Karpas-422 (cell line): ENCODE measurements around the gene FBXO28. TPM values are rescaled to one million over a fixed set of nuclear protein-coding genes. Genes with fewer than 3 reads are reported as not detected.

Source experiments
- DNase-seq: peaks from one replicate; pipeline ENCODE4 v3.0.0-alpha.2; 2015
- H2AFZ ChIP-seq: fragments of 200-600 bp; sonication (generic); 2 replicates; pipeline ENCODE4 v1.6.1; 2014; ENCODE audit warnings: antibody characterized with exemption, low read length, mixed read lengths
- H3K27ac ChIP-seq: fragments of 200-600 bp; sonication (generic); 2 replicates; pipeline ENCODE4 v1.5.1; 2014; ENCODE audit warnings: mild to moderate bottlenecking, low read length, moderate library complexity
- H3K27me3 ChIP-seq: fragments of 200-600 bp; sonication (generic); 2 replicates; pipeline ENCODE4 v1.6.1; 2014; ENCODE audit warnings: low read length, mixed read lengths
- H3K36me3 ChIP-seq: fragments of 200-600 bp; sonication (generic); 2 replicates; pipeline ENCODE4 v1.6.1; 2014; ENCODE audit warnings: low read length, mixed read lengths; ENCODE audit not compliant: insufficient read depth
- H3K4me1 ChIP-seq: fragments of 200-600 bp; sonication (generic); 2 replicates; pipeline ENCODE4 v1.6.1; 2014; ENCODE audit warnings: mild to moderate bottlenecking, low read length, mixed read lengths
- H3K4me2 ChIP-seq: fragments of 200-600 bp; sonication (generic); 2 replicates; pipeline ENCODE4 v1.6.1; 2014; ENCODE audit warnings: low read length, low read depth, mild to moderate bottlenecking; ENCODE audit not compliant: poor library complexity, severe bottlenecking
- H3K4me3 ChIP-seq: fragments of 200-600 bp; sonication (generic); 2 replicates; pipeline ENCODE4 v1.5.1; 2014; ENCODE audit warnings: mild to moderate bottlenecking, antibody characterized with exemption, low read length, mixed read lengths
- H3K79me2 ChIP-seq: fragments of 200-600 bp; sonication (generic); 2 replicates; pipeline ENCODE4 v1.6.1; 2014; ENCODE audit warnings: mild to moderate bottlenecking, low read length, mixed read lengths
- H3K9ac ChIP-seq: fragments of 200-600 bp; sonication (generic); 2 replicates; pipeline ENCODE4 v1.6.0; 2014; ENCODE audit warnings: low read length
- H3K9me2 ChIP-seq: fragments of 200-600 bp; sonication (generic), shearing (Covaris generic); replicated peaks from 2 replicates; pipeline ENCODE4 v1.6.0; 2014; ENCODE audit warnings: mild to moderate bottlenecking, low read length, moderate library complexity; ENCODE audit not compliant: insufficient read depth
- H3K9me3 ChIP-seq: fragments of 300-700, 200-600 bp; sonication (generic); 2 replicates; pipeline ENCODE4 v1.6.1; 2014; ENCODE audit warnings: low read length, mixed read lengths
- H4K20me1 ChIP-seq: fragments of 200-600 bp; sonication (generic); 2 replicates; pipeline ENCODE4 v1.6.1; 2014; ENCODE audit warnings: mild to moderate bottlenecking, antibody characterized with exemption, low read length, low read depth; ENCODE audit not compliant: insufficient read depth
- total RNA-seq: library from RNA; depleted of rRNA; stranded (reverse); fragments of >200 nt; shearing (Covaris generic); gene quantifications from 2 replicates; pipeline ENCODE4 v1.2.3, GENCODE V29; 2014; ENCODE audit warnings: low replicate concordance

Gene FBXO28
- total RNA-seq, 1 experiment from 2014 or later, result 33.4 TPM

- Histone ChIP-seq H3K36me3 (peaks cover 11% of the 10 kb centered on the region; the same call in 1 of the 2 replicates), H3K27ac (no peak overlapping the region), H3K9ac (no peak overlapping the region), H3K27me3 (no peaks in the 10 kb centered on the region), H4K20me1 (peaks cover 11% of the 10 kb centered on the region; the same call in 1 of the 2 replicates), H3K4me2 (no peak overlapping the region), H3K9me2 (no peaks in the 10 kb centered on the region), H3K4me3 (no peak overlapping the region), H2AFZ (no peak overlapping the region), H3K79me2 (peaks cover 92% of the 10 kb centered on the region), H3K9me3 (no peaks in the 10 kb centered on the region), H3K4me1 (peaks cover 18% of the 10 kb centered on the region)
- no peak for DNase-seq
Observed at GRCh38 chr1:224118688-224119087, 4.8 kb downstream of the FBXO28 start.

GRCh38 chr1:224123136-224123535, 9.2 kb downstream of the FBXO28 start:
- no peak overlapping the region for H3K27ac ChIP-seq
- no peak overlapping the region for H2AFZ ChIP-seq
- no peak for DNase-seq
- peaks cover 97% of the 10 kb centered on the region for H3K79me2 ChIP-seq
- no peaks in the 10 kb centered on the region for H3K27me3 ChIP-seq
- H3K9ac ChIP-seq, result no peak overlapping the region
- no peak overlapping the region for H3K4me3 ChIP-seq
- no peaks in the 10 kb centered on the region for H4K20me1 ChIP-seq
- H3K36me3 ChIP-seq, result peaks cover 11% of the 10 kb centered on the region; the same call in 1 of the 2 replicates
- no peaks in the 10 kb centered on the region for H3K9me2 ChIP-seq
- no peaks in the 10 kb centered on the region for H3K9me3 ChIP-seq
- no peak overlapping the region for H3K4me2 ChIP-seq
- H3K4me1 ChIP-seq, result no peaks in the 10 kb centered on the region

GRCh38 chr1:224124220-224124619, 10.3 kb downstream of the FBXO28 start:
- no peak overlapping the region for H3K4me2 ChIP-seq
- H3K79me2 ChIP-seq, result peaks cover 98% of the 10 kb centered on the region
- no peak for DNase-seq
- no peaks in the 10 kb centered on the region for H3K9me2 ChIP-seq
- no peak overlapping the region for H3K27ac ChIP-seq
- no peaks in the 10 kb centered on the region for H3K9me3 ChIP-seq
- peaks cover 7% of the 10 kb centered on the region; the same call in 1 of the 2 replicates for H3K36me3 ChIP-seq
- no peak overlapping the region for H2AFZ ChIP-seq
- no peaks in the 10 kb centered on the region for H4K20me1 ChIP-seq
- no peaks in the 10 kb centered on the region for H3K27me3 ChIP-seq
- H3K9ac ChIP-seq, result no peak overlapping the region
- no peaks in the 10 kb centered on the region for H3K4me1 ChIP-seq
- H3K4me3 ChIP-seq, result no peak overlapping the region

- no peak for DNase-seq
- H3K9me3 ChIP-seq, result no peaks in the 10 kb centered on the region
- no peak overlapping the region for H3K9ac ChIP-seq
- H3K9me2 ChIP-seq, result no peaks in the 10 kb centered on the region
- H3K4me3 ChIP-seq, result no peak overlapping the region
- H3K79me2 ChIP-seq, result peaks cover 80% of the 10 kb centered on the region
- H3K4me1 ChIP-seq, result no peaks in the 10 kb centered on the region
- H3K27me3 ChIP-seq, result no peaks in the 10 kb centered on the region
- no peak overlapping the region for H2AFZ ChIP-seq
- H3K36me3 ChIP-seq, result peaks cover 21% of the 10 kb centered on the region
- H3K27ac ChIP-seq, result no peak overlapping the region
- H4K20me1 ChIP-seq, result no peaks in the 10 kb centered on the region
- no peak overlapping the region for H3K4me2 ChIP-seq
Observed at GRCh38 chr1:224127925-224128819, 14.3 kb downstream of the FBXO28 start.

GRCh38 chr1:224131253-224131652, 17.3 kb downstream of the FBXO28 start:
- H3K9ac ChIP-seq, result no peak overlapping the region
- no peak overlapping the region for H3K4me3 ChIP-seq
- no peak overlapping the region for H2AFZ ChIP-seq
- H3K9me2 ChIP-seq, result no peaks in the 10 kb centered on the region
- no peak overlapping the region for H3K27ac ChIP-seq
- H3K27me3 ChIP-seq, result no peaks in the 10 kb centered on the region
- H3K79me2 ChIP-seq, result peaks cover 59% of the 10 kb centered on the region
- H4K20me1 ChIP-seq, result no peaks in the 10 kb centered on the region
- H3K4me1 ChIP-seq, result no peaks in the 10 kb centered on the region
- peaks cover 34% of the 10 kb centered on the region for H3K36me3 ChIP-seq
- H3K4me2 ChIP-seq, result no peak overlapping the region
- H3K9me3 ChIP-seq, result no peaks in the 10 kb centered on the region
- no peak for DNase-seq

- no peak overlapping the region for H3K27ac ChIP-seq
Observed at GRCh38 chr1:224132901-224133300, 19.0 kb downstream of the FBXO28 start.

GRCh38 chr1:224133741-224134299, 19.9 kb downstream of the FBXO28 start:
- no peak overlapping the region for H2AFZ ChIP-seq
- no peak overlapping the region for H3K27ac ChIP-seq
- peaks cover 36% of the 10 kb centered on the region for H3K79me2 ChIP-seq
- no peaks in the 10 kb centered on the region for H3K4me1 ChIP-seq
- H3K9me3 ChIP-seq, result no peaks in the 10 kb centered on the region
- H4K20me1 ChIP-seq, result no peaks in the 10 kb centered on the region
- no peak overlapping the region for H3K4me2 ChIP-seq
- H3K27me3 ChIP-seq, result no peaks in the 10 kb centered on the region
- DNase-seq, result no peak
- H3K9ac ChIP-seq, result no peak overlapping the region
- H3K36me3 ChIP-seq, result peaks cover 41% of the 10 kb centered on the region
- H3K9me2 ChIP-seq, result no peaks in the 10 kb centered on the region
- H3K4me3 ChIP-seq, result no peak overlapping the region

More at GRCh38 chr1:224132901-224133300, 19.0 kb downstream of the FBXO28 start:
- H4K20me1 ChIP-seq, result no peaks in the 10 kb centered on the region
- no peaks in the 10 kb centered on the region for H3K9me2 ChIP-seq
- H3K9ac ChIP-seq, result no peak overlapping the region
- peaks cover 37% of the 10 kb centered on the region for H3K36me3 ChIP-seq
- H3K4me2 ChIP-seq, result no peak overlapping the region
- no peak overlapping the region for H2AFZ ChIP-seq
- no peaks in the 10 kb centered on the region for H3K4me1 ChIP-seq
- H3K27me3 ChIP-seq, result no peaks in the 10 kb centered on the region
- peaks cover 44% of the 10 kb centered on the region for H3K79me2 ChIP-seq
- no peak overlapping the region for H3K4me3 ChIP-seq
- DNase-seq, result no peak
- no peaks in the 10 kb centered on the region for H3K9me3 ChIP-seq

GRCh38 chr1:224137518-224137917, 23.6 kb downstream of the FBXO28 start:
- no peaks in the 10 kb centered on the region for H3K9me2 ChIP-seq

More at GRCh38 chr1:224137518-224137917, 23.6 kb downstream of the FBXO28 start:
- Histone ChIP-seq H3K9ac (no peak overlapping the region), H3K4me3 (no peak overlapping the region), H3K4me2 (no peak overlapping the region), H3K36me3 (peaks cover 30% of the 10 kb centered on the region), H3K9me3 (no peaks in the 10 kb centered on the region), H3K27ac (no peak overlapping the region), H4K20me1 (no peaks in the 10 kb centered on the region), H2AFZ (no peak overlapping the region), H3K79me2 (peaks cover 22% of the 10 kb centered on the region), H3K4me1 (no peaks in the 10 kb centered on the region), H3K27me3 (no peaks in the 10 kb centered on the region)
- no peak for DNase-seq
